ENCODE data around the gene BLNK. TPM values are rescaled to one million over a fixed set of nuclear protein-coding genes. Genes with fewer than 3 reads are reported as not detected.

Gene BLNK
- polyA plus RNA-seq (2013, experiment 1 of 2): not detected
- not detected for polyA plus RNA-seq (2013, experiment 2 of 2)

DNA sequence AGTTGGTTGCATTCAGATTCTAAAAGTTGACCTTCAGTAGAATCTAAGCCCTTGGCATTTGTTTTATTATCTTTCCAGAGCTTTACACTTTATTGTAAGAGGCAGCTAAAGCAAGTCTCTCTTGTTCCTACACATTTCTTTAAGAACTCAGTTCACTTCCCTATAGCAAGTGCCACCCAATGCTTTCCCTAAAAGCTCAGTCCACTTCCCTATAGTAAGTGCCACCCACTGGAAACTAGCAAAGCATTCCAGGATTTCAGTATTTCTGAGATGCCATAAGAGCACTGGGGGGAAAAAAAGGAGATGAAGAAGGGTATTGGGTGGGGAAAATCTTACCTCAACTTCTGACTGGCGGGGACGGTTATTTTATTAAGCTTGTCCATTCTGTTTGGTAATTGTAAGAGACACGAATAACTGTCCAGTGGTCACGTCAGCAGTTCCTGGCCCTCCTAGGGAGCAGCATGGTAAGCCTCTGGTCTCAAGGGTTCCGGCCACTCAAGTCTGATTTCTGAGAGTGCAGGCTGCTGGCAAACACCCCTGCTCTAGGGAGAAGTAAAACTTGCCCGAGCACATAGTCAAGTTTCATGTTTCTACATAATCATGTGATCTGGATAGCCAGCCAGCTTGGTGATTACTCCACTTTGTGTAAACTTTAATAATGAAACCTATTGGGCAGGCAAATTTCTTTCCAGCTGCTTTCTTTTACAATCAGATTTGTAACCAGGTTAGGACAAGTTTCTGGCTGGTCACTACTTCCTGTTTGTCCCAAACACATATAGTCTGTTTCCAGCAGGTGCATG is at the start of gene BLNK:
TSS of gene BLNK (minus strand) at position 554 of the 800 bp plus-strand sequence. CDS start at position 383, 171 bp downstream.
- no peak within 1 kb of the TSS for H3K14ac ChIP-seq (ENCODE audit: low read length)
- no peak within 1 kb of the TSS for H2AFZ ChIP-seq (ENCODE audit: low read length)
- no peak within 1 kb of the TSS for H3K9ac ChIP-seq (ENCODE audit: low read depth, low read length, poor library complexity)
- no peak within 1 kb of the TSS for H3K18ac ChIP-seq (ENCODE audit: low read length)
- no peak within 1 kb of the TSS for H3K4ac ChIP-seq (ENCODE audit: low read length)
- H2AK5ac ChIP-seq (ENCODE audit: low read depth, low read length): no peak within 1 kb of the TSS
- no peak within 1 kb of the TSS for H3K23ac ChIP-seq (ENCODE audit: low read depth, low read length, poor library complexity)
- no peak within 1 kb of the TSS for H2BK12ac ChIP-seq (ENCODE audit: low read length)
- H2BK5ac ChIP-seq (ENCODE audit: low read length): no peak within 1 kb of the TSS
- H3K79me1 ChIP-seq (ENCODE audit: low read depth, low read length): no peaks in the 10 kb centered on the region
- no peak within 1 kb of the TSS for H3K27ac ChIP-seq (replicated peaks; ENCODE audit: low read length)
- H3K4me3 ChIP-seq (ENCODE audit: low read length in 2 of 2): no peak within 1 kb of the TSS
- H4K91ac ChIP-seq (ENCODE audit: low read depth, low read length, poor library complexity): peak within 1 kb of the TSS; percentile 88
- DNase-seq (ENCODE audit: low spot score): no peak
- H3K9me3 ChIP-seq (replicated peaks in 1 of 2; ENCODE audit: control insufficient read depth in 2 of 2, insufficient read depth in 1 of 2, low read depth in 1 of 2, low read length in 2 of 2): no peaks in the 10 kb centered on the region
- H3K4me2 ChIP-seq (ENCODE audit: insufficient read depth, low read length, poor library complexity, severe bottlenecking): no peak within 1 kb of the TSS
- H3K36me3 ChIP-seq (replicated peaks in 1 of 2; ENCODE audit: control insufficient read depth in 2 of 2, insufficient read depth in 2 of 2, low read length in 2 of 2): no peaks in the 10 kb centered on the region
- no peak within 1 kb of the TSS for H2BK120ac ChIP-seq (ENCODE audit: low read depth, low read length)
- H4K8ac ChIP-seq (ENCODE audit: low read depth, low read length): no peak within 1 kb of the TSS
- H3K27me3 ChIP-seq (ENCODE audit: control insufficient read depth in 3 of 3, insufficient read depth in 3 of 3, low read depth in 1 of 3, low read length in 3 of 3): no peaks in the 10 kb centered on the region
- WGBS, 2 donors (ENCODE audit: extremely low coverage in 2 of 2, insufficient read length in 2 of 2, insufficient replicate concordance in 1 of 2): no CpG with 5 or more reads among the region's 6 CpGs
- H2BK15ac ChIP-seq (ENCODE audit: low read length): no peak within 1 kb of the TSS
- no peaks in the 10 kb centered on the region for H3K4me1 ChIP-seq (ENCODE audit: control insufficient read depth in 2 of 2, insufficient read depth in 1 of 2, low read depth in 1 of 2, low read length in 2 of 2)

DNA sequence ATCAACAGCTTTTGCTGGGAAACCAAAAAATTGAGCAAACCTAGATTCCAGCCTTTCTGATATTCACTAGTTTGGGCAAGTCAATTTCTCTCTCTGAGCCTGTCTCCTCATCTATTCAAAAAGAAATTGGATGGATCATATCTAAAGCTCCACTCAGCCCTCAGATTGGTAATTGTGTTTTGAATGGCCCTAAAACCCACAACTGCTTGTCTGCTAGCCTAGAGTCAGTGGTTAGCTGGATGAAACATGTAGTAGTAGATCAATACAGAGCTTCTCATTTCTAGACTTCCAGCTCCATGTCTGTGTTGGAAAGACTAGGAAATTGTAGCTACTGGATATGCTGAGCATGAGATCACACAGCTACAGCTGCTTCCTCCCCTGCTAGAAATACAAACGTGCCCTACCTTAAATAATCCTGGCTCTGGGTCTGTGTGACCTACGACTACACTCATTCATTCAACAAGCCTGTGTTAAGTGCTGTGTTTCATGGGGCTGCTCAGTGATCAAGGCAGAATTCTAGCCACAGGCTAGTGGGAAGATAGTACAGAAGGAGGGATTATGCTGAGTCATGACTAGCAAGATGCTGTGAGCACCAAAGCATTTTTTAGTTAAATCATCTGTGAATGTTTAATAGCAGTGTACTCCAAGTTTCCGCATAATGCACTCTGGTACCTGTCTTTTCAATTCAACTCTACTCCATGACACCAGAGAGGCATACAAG is 48.5 kb upstream of the BLNK start:
- no peak overlapping the region for H3K23ac ChIP-seq (ENCODE audit: low read depth, low read length, poor library complexity)
- no peak overlapping the region for H3K4me3 ChIP-seq (ENCODE audit: low read length in 2 of 2)
- no peak overlapping the region for H3K9ac ChIP-seq (ENCODE audit: low read depth, low read length, poor library complexity)
- H3K4me2 ChIP-seq (ENCODE audit: insufficient read depth, low read length, poor library complexity, severe bottlenecking): no peak overlapping the region
- no peaks in the 10 kb centered on the region for H3K79me1 ChIP-seq (ENCODE audit: low read depth, low read length)
- no peaks in the 10 kb centered on the region for H3K4me1 ChIP-seq (ENCODE audit: control insufficient read depth in 2 of 2, insufficient read depth in 1 of 2, low read depth in 1 of 2, low read length in 2 of 2)
- no peak overlapping the region for H2BK5ac ChIP-seq (ENCODE audit: low read length)
- WGBS, 2 donors (ENCODE audit: extremely low coverage in 2 of 2, insufficient read length in 2 of 2, insufficient replicate concordance in 1 of 2): no CpG with 5 or more reads among the region's 3 CpGs
- H4K91ac ChIP-seq (ENCODE audit: low read depth, low read length, poor library complexity): no peak overlapping the region
- no peak overlapping the region for H3K14ac ChIP-seq (ENCODE audit: low read length)
- no peak overlapping the region for H3K4ac ChIP-seq (ENCODE audit: low read length)
- no peak overlapping the region for H3K18ac ChIP-seq (ENCODE audit: low read length)
- no peak overlapping the region for H3K27ac ChIP-seq (replicated peaks; ENCODE audit: low read length)
- no peak overlapping the region for H2BK15ac ChIP-seq (ENCODE audit: low read length)
- no peaks in the 10 kb centered on the region for H3K27me3 ChIP-seq (ENCODE audit: control insufficient read depth in 3 of 3, insufficient read depth in 3 of 3, low read depth in 1 of 3, low read length in 3 of 3)
- no peaks in the 10 kb centered on the region for H3K36me3 ChIP-seq (replicated peaks in 1 of 2; ENCODE audit: control insufficient read depth in 2 of 2, insufficient read depth in 2 of 2, low read length in 2 of 2)
- H2BK12ac ChIP-seq (ENCODE audit: low read length): no peak overlapping the region
- no peak overlapping the region for H2AFZ ChIP-seq (ENCODE audit: low read length)
- DNase-seq (ENCODE audit: low spot score): no peak
- no peak overlapping the region for H2BK120ac ChIP-seq (ENCODE audit: low read depth, low read length)
- no peaks in the 10 kb centered on the region for H3K9me3 ChIP-seq (replicated peaks in 1 of 2; ENCODE audit: control insufficient read depth in 2 of 2, insufficient read depth in 1 of 2, low read depth in 1 of 2, low read length in 2 of 2)
- H4K8ac ChIP-seq (ENCODE audit: low read depth, low read length): no peak overlapping the region
- no peak overlapping the region for H2AK5ac ChIP-seq (ENCODE audit: low read depth, low read length)

DNA sequence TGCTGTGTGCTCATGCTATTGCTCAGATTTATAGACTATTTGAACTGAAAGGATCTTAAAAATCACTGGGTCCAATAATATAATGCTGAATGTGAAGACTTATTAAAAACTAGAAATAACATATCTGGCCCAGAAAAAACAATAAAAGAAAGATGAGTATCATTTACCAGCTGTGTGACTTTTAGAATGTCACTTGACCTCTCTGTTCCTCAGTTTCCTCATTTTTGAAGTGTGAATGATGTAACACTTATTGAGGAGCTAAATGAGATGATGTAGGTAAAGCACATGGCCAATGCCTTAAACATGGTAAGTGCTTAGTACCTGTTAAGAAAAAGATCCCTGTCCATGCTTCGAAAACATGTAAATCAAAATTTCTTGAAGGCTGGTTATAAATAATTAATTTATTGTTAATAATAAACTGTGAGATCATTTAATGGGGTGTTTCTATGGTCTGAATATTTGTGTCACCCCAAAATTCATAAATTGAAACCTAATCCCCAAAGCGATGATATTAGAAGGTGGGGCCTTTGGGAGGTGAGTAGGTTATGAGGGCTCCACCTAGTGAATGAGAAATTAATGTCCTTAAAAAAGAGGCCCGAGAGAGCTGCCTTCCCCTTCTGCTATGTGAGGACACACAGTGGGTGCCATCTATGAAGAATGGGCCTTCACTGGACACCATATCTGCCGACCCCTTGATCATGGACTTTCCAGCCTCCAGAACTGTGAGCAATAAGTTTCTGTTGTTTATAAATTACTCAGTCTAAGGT is 45.9 kb upstream of the BLNK start:
- Histone ChIP-seq H3K18ac (ENCODE audit: low read length) (no peak overlapping the region), H2BK15ac (ENCODE audit: low read length) (no peak overlapping the region), H3K4me2 (ENCODE audit: insufficient read depth, low read length, poor library complexity, severe bottlenecking) (no peak overlapping the region), H3K4me1 (ENCODE audit: control insufficient read depth in 2 of 2, insufficient read depth in 1 of 2, low read depth in 1 of 2, low read length in 2 of 2) (no peaks in the 10 kb centered on the region), H3K27ac (replicated peaks; ENCODE audit: low read length) (no peak overlapping the region), H3K4ac (ENCODE audit: low read length) (no peak overlapping the region), H2AK5ac (ENCODE audit: low read depth, low read length) (no peak overlapping the region), H4K8ac (ENCODE audit: low read depth, low read length) (no peak overlapping the region), H3K27me3 (ENCODE audit: control insufficient read depth in 3 of 3, insufficient read depth in 3 of 3, low read depth in 1 of 3, low read length in 3 of 3) (no peaks in the 10 kb centered on the region), H3K23ac (ENCODE audit: low read depth, low read length, poor library complexity) (no peak overlapping the region), H2BK120ac (ENCODE audit: low read depth, low read length) (no peak overlapping the region), H2BK5ac (ENCODE audit: low read length) (no peak overlapping the region), H3K14ac (ENCODE audit: low read length) (no peak overlapping the region), H3K9ac (ENCODE audit: low read depth, low read length, poor library complexity) (no peak overlapping the region), H2BK12ac (ENCODE audit: low read length) (no peak overlapping the region), H2AFZ (ENCODE audit: low read length) (no peak overlapping the region), H4K91ac (ENCODE audit: low read depth, low read length, poor library complexity) (no peak overlapping the region), H3K36me3 (replicated peaks in 1 of 2; ENCODE audit: control insufficient read depth in 2 of 2, insufficient read depth in 2 of 2, low read length in 2 of 2) (no peaks in the 10 kb centered on the region), H3K9me3 (replicated peaks in 1 of 2; ENCODE audit: control insufficient read depth in 2 of 2, insufficient read depth in 1 of 2, low read depth in 1 of 2, low read length in 2 of 2) (no peaks in the 10 kb centered on the region), H3K4me3 (ENCODE audit: low read length in 2 of 2) (no peak overlapping the region), H3K79me1 (ENCODE audit: low read depth, low read length) (no peaks in the 10 kb centered on the region)
- WGBS, 2 donors (ENCODE audit: extremely low coverage in 2 of 2, insufficient read length in 2 of 2, insufficient replicate concordance in 1 of 2): no CpG with 5 or more reads among the region's 4 CpGs
- DNase-seq (ENCODE audit: low spot score): no peak

DNA sequence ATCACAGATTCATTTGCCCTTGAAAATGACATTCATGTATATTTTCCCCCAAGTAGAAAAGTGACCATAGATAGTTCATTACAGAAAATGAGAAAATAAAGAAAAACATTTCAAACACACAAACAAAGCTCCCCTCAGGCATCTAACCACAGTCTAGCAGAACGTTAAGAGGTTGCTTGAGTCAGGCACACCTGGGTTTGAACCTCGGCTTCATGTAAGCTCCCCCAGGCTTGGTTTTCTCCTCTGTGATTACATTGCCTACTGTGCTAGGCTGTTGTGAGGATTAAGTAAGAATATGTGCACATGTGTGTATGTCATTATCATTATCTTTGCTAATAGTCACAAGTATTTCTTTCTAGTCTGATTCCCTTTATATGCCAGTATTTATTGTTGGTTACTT is 42.0 kb upstream of the BLNK start:
- Histone ChIP-seq H3K36me3 (replicated peaks in 1 of 2; ENCODE audit: control insufficient read depth in 2 of 2, insufficient read depth in 2 of 2, low read length in 2 of 2) (no peaks in the 10 kb centered on the region), H3K4me3 (ENCODE audit: low read length in 2 of 2) (no peak overlapping the region), H2BK12ac (ENCODE audit: low read length) (no peak overlapping the region), H3K79me1 (ENCODE audit: low read depth, low read length) (no peaks in the 10 kb centered on the region), H2BK120ac (ENCODE audit: low read depth, low read length) (no peak overlapping the region), H3K14ac (ENCODE audit: low read length) (no peak overlapping the region), H2BK5ac (ENCODE audit: low read length) (no peak overlapping the region), H3K23ac (ENCODE audit: low read depth, low read length, poor library complexity) (no peak overlapping the region), H4K8ac (ENCODE audit: low read depth, low read length) (no peak overlapping the region), H2BK15ac (ENCODE audit: low read length) (no peak overlapping the region), H4K91ac (ENCODE audit: low read depth, low read length, poor library complexity) (no peak overlapping the region), H3K9ac (ENCODE audit: low read depth, low read length, poor library complexity) (no peak overlapping the region), H3K4me2 (ENCODE audit: insufficient read depth, low read length, poor library complexity, severe bottlenecking) (no peak overlapping the region), H2AK5ac (ENCODE audit: low read depth, low read length) (no peak overlapping the region), H3K4me1 (ENCODE audit: control insufficient read depth in 2 of 2, insufficient read depth in 1 of 2, low read depth in 1 of 2, low read length in 2 of 2) (peaks cover 13 to 14% of the 10 kb centered on the region in 2 donors), H3K9me3 (replicated peaks in 1 of 2; ENCODE audit: control insufficient read depth in 2 of 2, insufficient read depth in 1 of 2, low read depth in 1 of 2, low read length in 2 of 2) (no peaks in the 10 kb centered on the region), H3K27ac (replicated peaks; ENCODE audit: low read length) (no peak overlapping the region), H3K27me3 (ENCODE audit: control insufficient read depth in 3 of 3, insufficient read depth in 3 of 3, low read depth in 1 of 3, low read length in 3 of 3) (no peaks in the 10 kb centered on the region), H3K18ac (ENCODE audit: low read length) (no peak overlapping the region), H2AFZ (ENCODE audit: low read length) (no peak overlapping the region), H3K4ac (ENCODE audit: low read length) (no peak overlapping the region)
- DNase-seq (ENCODE audit: low spot score): no peak
- WGBS, 2 donors (ENCODE audit: extremely low coverage in 2 of 2, insufficient read length in 2 of 2, insufficient replicate concordance in 1 of 2): no CpG with 5 or more reads among the region's 2 CpGs
